HG02970 (cell line): Measurements from ENCODE around the gene TSBP1.
"Not testable (repeated sequence)": the region's sequence is repeated elsewhere in the genome, so short reads cannot be mapped to it uniquely, and the experiment has no call there.

Experiments
- ATAC-seq: cut with Tn5 transposase; IDR thresholded peaks from one replicate; pipeline ENCODE4 v1.9.1; 2021; ENCODE audit warnings: mild to moderate bottlenecking, moderate library complexity, moderate number of reproducible peaks; ENCODE audit not compliant: unreplicated experiment, low FRiP score

The TSBP1 gene

DNA sequence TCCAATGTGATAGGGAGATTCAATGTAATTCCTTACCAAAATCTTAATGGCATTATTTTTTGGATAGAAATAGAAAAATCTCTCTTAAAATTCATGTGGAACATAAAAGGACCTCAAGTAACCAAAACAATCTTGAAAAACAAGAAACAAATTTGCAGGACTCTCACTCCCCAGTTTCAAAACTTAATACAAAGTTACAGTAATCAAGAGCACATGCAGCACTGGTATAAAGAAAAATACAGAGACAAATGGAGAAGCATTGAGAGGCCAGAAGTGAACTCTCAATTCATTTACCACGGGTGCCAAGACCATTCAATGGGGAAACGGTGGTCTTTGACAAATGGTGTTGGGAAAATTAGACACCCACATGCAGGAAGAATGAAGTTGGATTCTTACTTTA is 7.8 kb upstream of the TSBP1 start:
- no peak for ATAC-seq

DNA sequence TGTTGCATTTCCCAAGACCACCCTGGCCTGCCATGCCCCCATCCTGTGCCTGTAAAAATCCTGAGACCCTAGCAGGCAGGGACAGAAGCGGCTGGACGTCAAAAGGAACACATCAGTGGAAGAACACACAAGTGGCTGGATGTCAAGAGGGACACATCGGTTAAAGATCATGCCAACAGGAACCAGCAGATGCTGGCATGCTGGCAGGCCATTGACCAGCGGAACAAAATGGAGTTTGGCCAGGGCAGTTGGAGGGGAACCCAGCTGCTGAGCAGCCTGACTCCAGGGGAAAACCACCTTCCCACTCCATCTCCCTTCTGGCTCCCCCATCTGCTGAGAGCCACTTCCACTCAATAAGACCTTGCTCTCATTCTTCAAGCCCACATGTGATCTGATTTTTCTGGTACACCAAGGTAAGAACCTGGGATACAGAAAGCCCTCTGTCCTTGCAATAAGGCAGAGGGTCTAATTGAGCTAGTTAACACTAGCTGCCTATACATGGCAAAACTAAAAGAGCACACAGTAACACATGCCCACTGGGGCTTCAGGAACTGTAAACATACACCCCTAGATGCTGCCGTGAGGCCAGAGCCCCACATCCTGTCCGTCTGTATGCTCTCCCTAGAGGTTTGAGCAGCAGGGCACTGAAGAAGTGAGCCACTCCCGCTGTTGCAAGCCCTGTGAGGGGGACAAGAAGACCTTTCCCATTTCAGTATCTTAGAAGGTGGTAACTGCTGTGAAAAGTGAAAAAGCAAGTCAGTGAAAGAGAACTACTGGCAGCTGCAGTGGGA is 4.2 kb upstream of the TSBP1 start:
- ATAC-seq = no peak

DNA sequence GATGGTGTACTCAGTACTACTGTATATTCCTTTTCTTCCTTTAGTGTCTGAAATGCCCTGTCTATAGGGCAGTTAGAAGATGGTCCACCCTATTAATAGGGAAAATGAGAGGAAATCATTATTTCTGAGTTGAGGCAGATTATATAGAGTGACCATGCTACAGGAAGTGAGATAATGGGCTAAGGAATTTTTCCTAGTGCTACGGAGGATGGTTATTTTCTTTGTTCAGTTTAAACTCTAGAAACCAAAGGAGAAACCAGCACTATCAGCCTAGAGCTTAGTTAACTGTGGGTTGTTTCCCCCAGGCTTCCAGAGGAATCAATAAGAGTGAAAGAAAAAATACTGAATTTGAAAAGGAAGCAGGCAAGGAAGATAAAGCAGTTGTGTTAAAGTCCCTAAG is 474 bp downstream of the TSBP1 start:
- ATAC-seq = no peak

DNA sequence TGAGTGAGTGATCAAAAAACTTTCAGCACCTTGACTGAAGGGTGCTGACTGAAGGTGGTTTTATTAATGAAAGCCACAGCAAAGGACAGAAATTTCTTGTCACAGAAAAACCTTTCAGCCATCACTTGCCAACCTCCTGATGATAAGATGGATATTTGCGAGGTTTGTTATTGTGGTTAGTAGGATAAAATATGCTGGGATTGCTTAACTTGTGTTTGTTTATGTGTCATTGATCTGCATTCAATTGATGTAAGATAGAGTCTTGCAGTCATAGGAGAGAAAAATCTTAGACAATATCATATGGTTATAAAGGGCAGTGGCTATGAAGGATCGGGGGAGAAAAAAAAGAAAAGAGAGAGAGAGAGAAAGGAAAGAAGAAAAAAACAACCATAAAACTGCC is 1.2 kb downstream of the TSBP1 start:
- no peak for ATAC-seq

GRCh38 chr6:32369660-32370059 is 2.0 kb downstream of the TSBP1 start:
- no peak for ATAC-seq

- ATAC-seq = no peak
Measured at GRCh38 chr6:32367644-32368043, 4.1 kb downstream of the TSBP1 start.

DNA sequence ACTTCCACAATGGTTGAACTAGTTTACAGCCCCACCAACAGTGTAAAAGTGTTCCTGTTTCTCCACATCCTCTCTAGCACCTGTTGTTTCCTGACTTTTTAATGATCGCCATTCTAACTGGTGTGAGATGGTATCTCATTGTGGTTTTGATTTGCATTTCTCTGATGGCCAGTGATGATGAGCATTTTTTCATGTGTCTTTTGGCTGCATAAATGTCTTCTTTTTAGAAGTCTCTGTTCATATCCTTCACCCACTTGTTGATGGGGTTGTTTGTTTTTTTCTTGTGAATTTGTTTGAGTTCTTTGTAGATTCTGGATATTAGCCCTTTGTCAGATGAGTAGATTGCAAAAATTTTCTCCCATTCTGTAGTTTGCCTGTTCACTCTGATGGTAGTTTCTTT is 12.5 kb downstream of the TSBP1 start:
- ATAC-seq = not testable (repeated sequence)

- ATAC-seq = not testable (repeated sequence)
Measured at GRCh38 chr6:32358548-32358947, 13.2 kb downstream of the TSBP1 start.

DNA sequence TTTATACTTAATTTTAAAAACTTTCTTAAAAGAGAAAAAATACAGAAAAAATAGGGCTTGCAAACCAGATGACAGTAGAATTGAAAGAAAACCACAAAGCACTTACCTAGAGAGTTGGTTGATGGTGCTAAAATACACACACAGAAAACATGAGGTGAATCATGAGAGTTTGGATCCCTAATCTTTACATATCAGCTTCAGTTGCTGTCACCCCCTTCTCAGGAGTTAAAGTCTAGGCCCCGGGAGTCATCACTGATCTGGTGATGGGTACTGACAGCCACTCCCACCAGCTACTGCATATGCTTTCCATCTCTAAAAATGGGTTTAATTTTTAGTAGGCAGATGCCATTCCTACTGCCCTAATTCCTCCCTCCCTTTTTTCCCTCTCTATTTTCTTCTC is 16.7 kb downstream of the TSBP1 start:
- ATAC-seq = no peak

- ATAC-seq = no peak
Measured at GRCh38 chr6:32353348-32353747, 18.4 kb downstream of the TSBP1 start.

- ATAC-seq = no peak
Measured at GRCh38 chr6:32340242-32340641, 31.5 kb downstream of the TSBP1 start.

DNA sequence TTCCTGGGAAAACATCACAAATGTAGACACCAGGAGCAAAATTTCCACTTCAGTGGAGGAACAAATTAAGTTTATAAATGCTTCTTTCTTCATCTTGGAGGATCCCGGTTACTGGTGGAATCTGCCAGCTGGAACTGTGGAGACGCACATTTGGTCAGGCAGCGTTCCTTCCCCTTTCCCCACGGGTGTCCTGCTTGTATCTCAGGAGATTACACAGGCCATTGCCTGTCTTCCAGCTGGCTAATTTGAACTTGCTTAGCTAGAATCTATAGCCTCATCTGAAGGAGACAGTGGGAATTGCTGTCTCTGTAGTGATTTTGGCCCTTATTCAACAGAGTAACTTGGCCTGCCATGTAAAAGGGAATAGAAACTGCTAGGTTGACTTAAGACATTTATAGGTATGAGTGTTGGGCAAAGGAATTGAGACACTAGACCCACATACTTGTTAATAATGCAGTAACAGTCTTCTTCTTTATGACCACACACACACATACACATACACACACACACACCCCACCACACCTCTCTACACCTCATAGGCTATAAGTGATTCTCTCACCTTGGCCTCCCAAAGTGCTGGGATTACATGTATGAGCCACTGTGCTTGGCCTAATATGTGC is 34.4 kb downstream of the TSBP1 start:
- ATAC-seq = no peak

GRCh38 chr6:32332433-32332832 is 39.3 kb downstream of the TSBP1 start:
- ATAC-seq = no peak

DNA sequence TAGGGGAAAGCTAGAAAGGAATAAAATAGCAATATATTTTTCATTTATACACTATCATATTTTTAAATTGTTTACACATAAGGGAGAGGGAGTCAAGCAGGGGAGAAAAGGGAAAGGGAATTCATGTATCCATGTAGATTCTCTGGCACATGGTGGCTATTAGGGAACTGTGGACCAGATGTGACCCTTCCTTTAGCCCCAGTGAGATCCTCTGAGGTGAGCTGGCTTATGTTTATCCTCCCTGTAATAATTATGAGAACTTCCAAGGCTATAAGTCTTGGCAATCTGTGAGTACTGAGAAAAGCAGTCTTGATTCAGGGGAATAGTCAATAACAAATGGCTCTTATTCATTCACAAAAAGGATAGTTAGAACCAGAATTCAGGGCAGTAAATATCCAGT is 42.6 kb downstream of the TSBP1 start:
- ATAC-seq = no peak

DNA sequence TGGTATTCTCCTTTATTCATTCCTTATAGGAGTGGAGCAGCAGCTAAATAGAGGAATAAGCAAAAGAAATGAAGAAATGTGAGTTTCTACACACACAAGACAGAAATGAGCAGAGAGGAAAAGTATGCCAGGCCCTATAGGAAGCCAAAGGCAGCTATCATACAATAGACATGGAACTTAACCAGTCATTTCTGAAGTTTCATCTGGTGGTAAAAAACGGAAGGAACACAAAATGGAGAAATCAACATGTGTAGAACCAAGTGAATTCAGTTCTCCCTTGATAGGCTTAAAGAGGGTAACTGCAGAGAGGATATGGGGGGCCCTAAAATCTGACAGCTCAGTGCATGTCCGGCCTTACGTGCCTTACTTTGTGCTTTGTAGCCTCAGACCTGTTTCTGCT is 44.6 kb downstream of the TSBP1 start:
- no peak for ATAC-seq

DNA sequence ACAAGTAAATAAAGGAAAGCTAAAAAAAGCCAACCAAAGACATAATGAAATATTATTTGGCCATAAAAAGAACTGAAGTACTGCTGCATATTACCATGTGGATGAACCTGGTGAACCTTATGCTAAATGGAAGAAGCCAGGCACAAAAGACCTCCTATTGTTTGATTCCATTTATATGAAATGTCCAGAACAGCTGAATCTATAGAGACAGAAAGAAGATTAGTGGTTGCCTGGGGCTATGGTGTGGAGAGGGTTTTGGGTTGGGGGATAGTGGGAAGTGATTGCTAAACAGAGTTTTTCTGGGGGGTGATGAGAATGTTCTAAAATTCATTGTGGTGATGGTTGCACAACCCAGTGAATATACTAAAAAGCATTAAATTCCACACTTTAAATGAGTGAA is 53.2 kb downstream of the TSBP1 start:
- no peak for ATAC-seq

- ATAC-seq = no peak
Measured at GRCh38 chr6:32317541-32317940, 54.2 kb downstream of the TSBP1 start.

DNA sequence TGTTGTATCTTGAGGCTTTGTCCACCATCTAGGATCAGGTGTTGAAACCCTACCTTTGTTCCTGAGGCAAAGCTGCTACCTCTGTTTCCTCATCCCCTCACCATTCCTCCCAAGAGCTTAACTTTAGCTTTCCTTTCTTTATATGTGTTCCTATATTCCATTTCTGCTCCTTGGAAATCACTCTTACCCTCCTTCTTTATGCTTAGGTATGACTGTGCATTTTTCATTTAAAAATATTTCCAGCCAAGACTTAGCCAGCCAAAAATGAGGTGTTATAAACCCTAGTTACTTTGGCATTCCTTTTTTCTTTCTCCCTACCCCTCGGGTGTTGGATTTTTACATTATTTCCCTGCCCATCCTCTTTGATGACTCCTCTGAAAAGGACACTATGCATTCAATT is 57.7 kb downstream of the TSBP1 start:
- ATAC-seq = no peak

- ATAC-seq = no peak
Measured at GRCh38 chr6:32298632-32299336, 72.9 kb downstream of the TSBP1 start.

GRCh38 chr6:32294980-32295379 is 76.7 kb downstream of the TSBP1 start:
- not testable (repeated sequence) for ATAC-seq

GRCh38 chr6:32294566-32294965 is 77.1 kb downstream of the TSBP1 start:
- ATAC-seq = no peak

- ATAC-seq = no peak
Measured at GRCh38 chr6:32293695-32294094, 78.0 kb downstream of the TSBP1 start.
